ENCODE data around the gene SLC38A8. TPM values are rescaled to one million over a fixed set of nuclear protein-coding genes. Genes with fewer than 3 reads are reported as not detected.

SLC38A8 gene
- total RNA-seq, 2 experiments from 2014 or later, result not detected

GRCh38 chr16:84063980-84064379, 21.4 kb upstream of the SLC38A8 start:
- TF ChIP-seq, protein P1, sequence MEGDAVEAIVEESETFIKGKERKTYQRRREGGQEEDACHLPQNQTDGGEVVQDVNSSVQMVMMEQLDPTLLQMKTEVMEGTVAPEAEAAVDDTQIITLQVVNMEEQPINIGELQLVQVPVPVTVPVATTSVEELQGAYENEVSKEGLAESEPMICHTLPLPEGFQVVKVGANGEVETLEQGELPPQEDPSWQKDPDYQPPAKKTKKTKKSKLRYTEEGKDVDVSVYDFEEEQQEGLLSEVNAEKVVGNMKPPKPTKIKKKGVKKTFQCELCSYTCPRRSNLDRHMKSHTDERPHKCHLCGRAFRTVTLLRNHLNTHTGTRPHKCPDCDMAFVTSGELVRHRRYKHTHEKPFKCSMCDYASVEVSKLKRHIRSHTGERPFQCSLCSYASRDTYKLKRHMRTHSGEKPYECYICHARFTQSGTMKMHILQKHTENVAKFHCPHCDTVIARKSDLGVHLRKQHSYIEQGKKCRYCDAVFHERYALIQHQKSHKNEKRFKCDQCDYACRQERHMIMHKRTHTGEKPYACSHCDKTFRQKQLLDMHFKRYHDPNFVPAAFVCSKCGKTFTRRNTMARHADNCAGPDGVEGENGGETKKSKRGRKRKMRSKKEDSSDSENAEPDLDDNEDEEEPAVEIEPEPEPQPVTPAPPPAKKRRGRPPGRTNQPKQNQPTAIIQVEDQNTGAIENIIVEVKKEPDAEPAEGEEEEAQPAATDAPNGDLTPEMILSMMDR (conservative IDR thresholded peaks at IDR 0.05; ENCODE audit: low read length), result no peak
- no peak for TF ChIP-seq EZH2phosphoT487 (IDR thresholded peaks at IDR 0.05; ENCODE audit: borderline replicate concordance, low read depth, low read length)
- no TSS peak for BruUV-seq (replicated peaks)

GRCh38 chr16:84062734-84063640, 20.4 kb upstream of the SLC38A8 start:
- CTCF ChIA-PET (ENCODE audit: unreplicated experiment), result no interaction called here
- intact Hi-C loops (cut with micrococcal nuclease; ENCODE audit: unreplicated experiment), result no loop called here
- H3K79me2 ChIP-seq (ENCODE audit: insufficient read depth, low read depth, low read length), result no peaks in the 10 kb centered on the region
- H3K4me1 ChIP-seq (ENCODE audit: insufficient read depth, low read length, poor library complexity, severe bottlenecking), result no peaks in the 10 kb centered on the region
- BruUV-seq (replicated peaks), result no TSS peak
- no peak overlapping the region for H3K4me2 ChIP-seq (ENCODE audit: low read length)
- no peaks in the 10 kb centered on the region for H4K20me1 ChIP-seq (ENCODE audit: insufficient read depth, low read length)
- H3K36me3 ChIP-seq (ENCODE audit: insufficient read depth, low read length), result peaks cover 90% of the 10 kb centered on the region
- no peaks in the 10 kb centered on the region for H3K9me2 ChIP-seq (ENCODE audit: insufficient read depth, low read length)
- DNase-seq (ENCODE audit: low spot score), result peak; percentile 34
- POLR2A ChIA-PET, result no interaction called here
- no peak for TF ChIP-seq EZH2phosphoT487 (IDR thresholded peaks at IDR 0.05; ENCODE audit: borderline replicate concordance, low read depth, low read length)
- TF ChIP-seq, protein P1 (conservative IDR thresholded peaks at IDR 0.05; ENCODE audit: low read length), result peak; percentile 88
- no peaks in the 10 kb centered on the region for H3K9me3 ChIP-seq (ENCODE audit: low read length)
- no peak overlapping the region for H2AFZ ChIP-seq (ENCODE audit: low read length)
- H3K27ac ChIP-seq (ENCODE audit: low read depth, low read length, poor library complexity, severe bottlenecking), result no peak overlapping the region
- no peak overlapping the region for H3K4me3 ChIP-seq (ENCODE audit: low read depth, low read length, poor library complexity, severe bottlenecking)

More at GRCh38 chr16:84063980-84064379, 21.4 kb upstream of the SLC38A8 start:
- Histone ChIP-seq H3K79me2 (ENCODE audit: insufficient read depth, low read depth, low read length) (no peaks in the 10 kb centered on the region), H2AFZ (ENCODE audit: low read length) (no peak overlapping the region), H3K36me3 (ENCODE audit: insufficient read depth, low read length) (peaks cover 95% of the 10 kb centered on the region), H4K20me1 (ENCODE audit: insufficient read depth, low read length) (no peaks in the 10 kb centered on the region), H3K4me1 (ENCODE audit: insufficient read depth, low read length, poor library complexity, severe bottlenecking) (no peaks in the 10 kb centered on the region), H3K9me2 (ENCODE audit: insufficient read depth, low read length) (no peaks in the 10 kb centered on the region), H3K4me3 (ENCODE audit: low read depth, low read length, poor library complexity, severe bottlenecking) (no peak overlapping the region), H3K4me2 (ENCODE audit: low read length) (no peak overlapping the region), H3K9me3 (ENCODE audit: low read length) (no peaks in the 10 kb centered on the region), H3K27ac (ENCODE audit: low read depth, low read length, poor library complexity, severe bottlenecking) (no peak overlapping the region)
- intact Hi-C loops (cut with micrococcal nuclease; ENCODE audit: unreplicated experiment), result loop anchor here (2.0 kb wide), 1 partner anchor 237 kb away; no protein-coding TSS in a partner anchor
- DNase-seq (ENCODE audit: low spot score), result no peak
- ChIA-PET CTCF (ENCODE audit: unreplicated experiment) (no interaction called here), POLR2A (no interaction called here)

All from OCI-LY7 (cell line).